MCF 10A (cell line): Measurements from ENCODE around the gene ADCK1. TPM values are rescaled to one million over a fixed set of nuclear protein-coding genes. Genes with fewer than 3 reads are reported as not detected.
"Not testable (repeated sequence)": the region's sequence is repeated elsewhere in the genome, so short reads cannot be mapped to it uniquely, and the experiment has no call there.

Source experiments
- BruUV-seq: library from RNA; stranded (reverse); fragments of 400-500 nt; replicated peaks from 2 replicates; lab custom pipeline; 2021; lab: Mats Ljungman, UMichigan
- CTCF ChIA-PET: fragments of 300-600 bp; sonication (Branson Sonifier 250); formaldehyde crosslinking; extraction: SDS; loops from one replicate; lab custom pipeline; 2021; ENCODE audit warnings: antibody characterized with exemption, inconsistent platforms; lab: Yijun Ruan, JAX
- POLR2A ChIA-PET: fragments of 300-600, 350-650 bp; sonication (Branson Sonifier 250); formaldehyde crosslinking; extraction: SDS; loops from one replicate; lab custom pipeline; 2020; ENCODE audit warnings: antibody characterized with exemption, inconsistent platforms; lab: Yijun Ruan, JAX
- DNase-seq: peaks from one replicate; pipeline ENCODE4 v3.0.0-alpha.2; 2018; ENCODE audit not compliant: unreplicated experiment
- H3K27ac Mint-ChIP-seq: one replicate; pipeline ENCODE4 v1.8.0; 2022; ENCODE audit warnings: mild to moderate bottlenecking, low read depth, mixed read lengths; ENCODE audit not compliant: unreplicated experiment
- H3K27me3 Mint-ChIP-seq: one replicate; pipeline ENCODE4 v1.8.0; 2022; ENCODE audit warnings: mixed read lengths; ENCODE audit not compliant: insufficient read depth, unreplicated experiment
- H3K36me3 Mint-ChIP-seq: one replicate; pipeline ENCODE4 v1.8.0; 2022; ENCODE audit warnings: mild to moderate bottlenecking, moderate library complexity, mixed read lengths; ENCODE audit not compliant: insufficient read depth, unreplicated experiment
- H3K4me1 Mint-ChIP-seq: one replicate; pipeline ENCODE4 v1.8.0; 2022; ENCODE audit warnings: mixed read lengths; ENCODE audit not compliant: insufficient read depth, unreplicated experiment
- H3K4me3 Mint-ChIP-seq: one replicate; pipeline ENCODE4 v1.8.0; 2022; ENCODE audit warnings: mild to moderate bottlenecking, moderate library complexity, mixed read lengths; ENCODE audit not compliant: unreplicated experiment
- H3K9me3 Mint-ChIP-seq: one replicate; pipeline ENCODE4 v1.8.0; 2022; ENCODE audit warnings: mixed read lengths; ENCODE audit not compliant: unreplicated experiment
- CTCF ChIP-seq: fragments of 200-600 bp; IDR thresholded peaks from one replicate; pipeline ENCODE4 v1.8.0; 2022; ENCODE audit warnings: antibody characterized with exemption, mild to moderate bottlenecking; ENCODE audit not compliant: unreplicated experiment
- intact Hi-C: fragments of 100-400 bp; cut with micrococcal nuclease; formaldehyde crosslinking; loops from 2 replicates; pipeline ENCODE4 v1.14.1; 2022
- total RNA-seq: library from RNA; stranded (reverse); gene quantifications from 2 replicates; pipeline ENCODE4 v1.2.3, GENCODE V29; 2022

ADCK1 gene
- total RNA-seq, 1 experiment from 2014 or later = 7.0 TPM

GRCh38 chr14:77911356-77911755 lies 111.4 kb downstream of the ADCK1 start:
- H3K27me3 Mint-ChIP-seq = no peaks in the 10 kb centered on the region
- peaks cover 7% of the 10 kb centered on the region for H3K4me1 Mint-ChIP-seq
- no peaks in the 10 kb centered on the region for H3K9me3 Mint-ChIP-seq
- intact Hi-C loops = no loop called here
- no peak for TF ChIP-seq CTCF
- POLR2A ChIA-PET = no interaction called here
- H3K4me3 Mint-ChIP-seq = no peak overlapping the region
- CTCF ChIA-PET = interaction anchor here (0.5 to 1.1 kb wide), 4 partner anchors 47 to 787 kb away, joined by 3 to 4 read pairs (median 3); no protein-coding TSS in a partner anchor
- no peak for DNase-seq
- no peak overlapping the region for H3K27ac Mint-ChIP-seq
- BruUV-seq = no TSS peak
- H3K36me3 Mint-ChIP-seq = no peaks in the 10 kb centered on the region

GRCh38 chr14:77912754-77913556 lies 113.0 kb downstream of the ADCK1 start:
- H3K4me1 Mint-ChIP-seq = peaks cover 7% of the 10 kb centered on the region
- CTCF ChIA-PET = interaction anchor here (0.5 to 1.8 kb wide), 3 partner anchors 12 to 1111 kb away, joined by 3 to 7 read pairs (median 4); no protein-coding TSS in a partner anchor
- no peaks in the 10 kb centered on the region for H3K9me3 Mint-ChIP-seq
- no TSS peak for BruUV-seq
- H3K27ac Mint-ChIP-seq = no peak overlapping the region
- no peak for TF ChIP-seq CTCF
- no peaks in the 10 kb centered on the region for H3K27me3 Mint-ChIP-seq
- DNase-seq = no peak
- no peaks in the 10 kb centered on the region for H3K36me3 Mint-ChIP-seq
- intact Hi-C loops = no loop called here
- POLR2A ChIA-PET = no interaction called here
- H3K4me3 Mint-ChIP-seq = no peak overlapping the region

GRCh38 chr14:77914073-77914721 lies 114.3 kb downstream of the ADCK1 start:
- DNase-seq = no peak
- H3K4me1 Mint-ChIP-seq = no peaks in the 10 kb centered on the region
- BruUV-seq = no TSS peak
- intact Hi-C loops = no loop called here
- POLR2A ChIA-PET = no interaction called here
- no peaks in the 10 kb centered on the region for H3K27me3 Mint-ChIP-seq
- H3K36me3 Mint-ChIP-seq = peaks cover 3% of the 10 kb centered on the region
- TF ChIP-seq CTCF = no peak
- H3K9me3 Mint-ChIP-seq = no peaks in the 10 kb centered on the region
- H3K27ac Mint-ChIP-seq = no peak overlapping the region
- CTCF ChIA-PET = interaction anchor here (1.8 kb wide), 1 partner anchor 52 kb away, joined by 7 read pairs; no protein-coding TSS in a partner anchor
- H3K4me3 Mint-ChIP-seq = no peak overlapping the region

GRCh38 chr14:77915390-77915789 lies 115.5 kb downstream of the ADCK1 start:
- H3K9me3 Mint-ChIP-seq, H3K4me3 Mint-ChIP-seq, BruUV-seq, H3K36me3 Mint-ChIP-seq, CTCF ChIA-PET, H3K27me3 Mint-ChIP-seq, intact Hi-C loops, H3K27ac Mint-ChIP-seq, H3K4me1 Mint-ChIP-seq, POLR2A ChIA-PET, DNase-seq: not testable (repeated sequence)
